WTC11 (cell line): ENCODE measurements around the gene ANKRD2.

Experiments
- ATF1 ChIP-seq: sonication (generic); formaldehyde crosslinking; IDR thresholded peaks from 2 replicates; pipeline ENCODE4 v1.8.1; 2023; ENCODE audit warnings: mild to moderate bottlenecking, moderate library complexity, missing genetic modification reagents
- ELF4 ChIP-seq: sonication (generic); formaldehyde crosslinking; IDR thresholded peaks from 2 replicates; pipeline ENCODE4 v1.8.1; 2022; ENCODE audit warnings: low read depth, mild to moderate bottlenecking, moderate library complexity, missing genetic modification reagents
- JUN ChIP-seq: sonication (generic); formaldehyde crosslinking; IDR thresholded peaks from 2 replicates; pipeline ENCODE4 v1.8.0; 2023; ENCODE audit warnings: mild to moderate bottlenecking, missing genetic modification reagents
- ZNF263 ChIP-seq: sonication (generic); formaldehyde crosslinking; IDR thresholded peaks from 2 replicates; pipeline ENCODE4 v1.8.1; 2022; ENCODE audit warnings: low read depth, mild to moderate bottlenecking, moderate library complexity, missing genetic modification reagents
- TF ChIP-seq, protein P1 (sequence below): sonication (generic); formaldehyde crosslinking; IDR thresholded peaks from 2 replicates; pipeline ENCODE4 v1.8.0; 2022; ENCODE audit warnings: mild to moderate bottlenecking, missing genetic modification reagents

DNA sequence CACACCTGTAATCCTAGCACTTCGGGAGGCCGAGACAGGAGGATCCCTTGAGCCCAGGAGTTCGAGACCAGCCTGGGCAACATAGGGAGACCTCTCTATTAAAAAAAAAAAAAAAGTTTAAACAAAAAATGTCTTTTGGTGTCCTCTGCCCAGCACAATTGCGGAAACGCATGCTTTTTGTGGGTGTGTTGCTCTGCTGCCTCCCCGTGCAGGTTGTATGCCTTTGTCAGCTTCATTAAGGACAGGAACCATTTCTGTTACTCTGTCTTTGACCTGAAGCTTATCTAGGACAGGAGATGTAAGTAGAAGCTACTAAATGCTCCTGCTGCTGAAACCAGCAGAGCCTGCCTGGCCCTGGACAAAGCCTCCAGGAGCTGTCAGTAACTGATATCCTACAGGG, 21.3 kb upstream of the ANKRD2 start:
- TF ChIP-seq ATF1: no peak
- no peak for TF ChIP-seq ELF4 (CRISPR knock-in tag)
- TF ChIP-seq ZNF263 (CRISPR knock-in tag): no peak
- no peak for TF ChIP-seq JUN (CRISPR knock-in tag)
- TF ChIP-seq, protein P1, sequence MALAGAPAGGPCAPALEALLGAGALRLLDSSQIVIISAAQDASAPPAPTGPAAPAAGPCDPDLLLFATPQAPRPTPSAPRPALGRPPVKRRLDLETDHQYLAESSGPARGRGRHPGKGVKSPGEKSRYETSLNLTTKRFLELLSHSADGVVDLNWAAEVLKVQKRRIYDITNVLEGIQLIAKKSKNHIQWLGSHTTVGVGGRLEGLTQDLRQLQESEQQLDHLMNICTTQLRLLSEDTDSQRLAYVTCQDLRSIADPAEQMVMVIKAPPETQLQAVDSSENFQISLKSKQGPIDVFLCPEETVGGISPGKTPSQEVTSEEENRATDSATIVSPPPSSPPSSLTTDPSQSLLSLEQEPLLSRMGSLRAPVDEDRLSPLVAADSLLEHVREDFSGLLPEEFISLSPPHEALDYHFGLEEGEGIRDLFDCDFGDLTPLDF: no peak
